ENCODE results near the gene ZIC4.

ZIC4 gene

GRCh38 chr3:147417551-147418295 is 11.4 kb upstream of the ZIC4 start:
- DNase-seq, result no peak

GRCh38 chr3:147416931-147417330 is 10.6 kb upstream of the ZIC4 start:
- no peak for DNase-seq

- DNase-seq, result no peak
Measured at GRCh38 chr3:147415874-147416273, 9.5 kb upstream of the ZIC4 start.

GRCh38 chr3:147415286-147415685 is 8.9 kb upstream of the ZIC4 start:
- DNase-seq, result no peak

GRCh38 chr3:147414390-147415138 is 8.2 kb upstream of the ZIC4 start:
- DNase-seq, result no peak

- no peak for DNase-seq
Measured at GRCh38 chr3:147413686-147414389, 7.5 kb upstream of the ZIC4 start.

- DNase-seq, result no peak
Measured at GRCh38 chr3:147412917-147413685, 6.8 kb upstream of the ZIC4 start.

- DNase-seq, result no peak
Measured at GRCh38 chr3:147412261-147412916, 6.0 kb upstream of the ZIC4 start.

GRCh38 chr3:147411815-147412241 is 5.5 kb upstream of the ZIC4 start:
- no peak for DNase-seq

GRCh38 chr3:147411238-147411814 is 5.0 kb upstream of the ZIC4 start:
- DNase-seq, result no peak

GRCh38 chr3:147410526-147411237 is 4.3 kb upstream of the ZIC4 start:
- DNase-seq, result no peak

GRCh38 chr3:147410116-147410525 is 3.8 kb upstream of the ZIC4 start:
- no peak for DNase-seq

- no peak for DNase-seq
Measured at GRCh38 chr3:147409143-147410115, 3.1 kb upstream of the ZIC4 start, which contains the start of gene ZIC1. Gene ZIC1, plus strand, starts transcription at chr3:147409365. Its CDS starts 748 bp downstream, at chr3:147410113.

- no peak for DNase-seq
Measured at GRCh38 chr3:147408188-147409100, 2.1 kb upstream of the ZIC4 start.

- DNase-seq, result no peak
Measured at GRCh38 chr3:147407498-147408187, 1.3 kb upstream of the ZIC4 start.

- no peak for DNase-seq
Measured at GRCh38 chr3:147407114-147407497, 763 bp upstream of the ZIC4 start.

GRCh38 chr3:147405231-147406027 is 914 bp downstream of the ZIC4 start:
- no peak for DNase-seq

All from CD4-positive, alpha-beta T cell treated with Interleukin-4 for 1 hour (primary cell).